Erythroblast (primary cell): Measurements from ENCODE around the gene MAP3K21.

ENCODE experiments used
- DNase-seq, 2 experiments: peaks; one replicate each; lab custom pipeline; 2025; lab: John Stamatoyannopoulos, UW
- GATA1 ChIP-seq: IDR thresholded peaks from 2 replicates; pipeline ENCODE4 v1.6.1; 2011; ENCODE audit warnings: low read depth, mild to moderate bottlenecking, control low read depth, low read length, moderate library complexity
- POLR2A ChIP-seq: IDR thresholded peaks from 2 replicates; pipeline ENCODE4 v1.6.1; 2011; ENCODE audit warnings: mild to moderate bottlenecking, low read length

MAP3K21 gene

DNA sequence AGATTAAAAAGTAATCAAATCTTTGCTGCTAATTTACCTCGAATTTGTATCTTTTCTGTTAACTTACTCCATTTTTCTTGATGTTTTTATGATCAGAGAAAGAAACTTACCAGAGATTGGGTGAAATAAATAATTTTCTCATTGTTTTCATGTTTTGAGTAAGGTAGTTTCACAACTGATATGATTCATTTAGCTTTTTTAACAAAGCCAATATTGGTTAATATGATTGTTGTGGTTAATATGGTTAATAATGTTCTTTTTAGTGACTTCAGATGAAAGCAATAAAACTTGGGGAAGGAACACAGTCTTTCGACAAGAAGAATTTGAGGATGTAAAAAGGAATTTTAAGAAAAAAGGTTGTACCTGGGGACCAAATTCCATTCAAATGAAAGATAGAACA lies 48.1 kb downstream of the MAP3K21 start:
- no peak for DNase-seq
- TF ChIP-seq GATA1 = no peak
- no peak for TF ChIP-seq POLR2A

DNA sequence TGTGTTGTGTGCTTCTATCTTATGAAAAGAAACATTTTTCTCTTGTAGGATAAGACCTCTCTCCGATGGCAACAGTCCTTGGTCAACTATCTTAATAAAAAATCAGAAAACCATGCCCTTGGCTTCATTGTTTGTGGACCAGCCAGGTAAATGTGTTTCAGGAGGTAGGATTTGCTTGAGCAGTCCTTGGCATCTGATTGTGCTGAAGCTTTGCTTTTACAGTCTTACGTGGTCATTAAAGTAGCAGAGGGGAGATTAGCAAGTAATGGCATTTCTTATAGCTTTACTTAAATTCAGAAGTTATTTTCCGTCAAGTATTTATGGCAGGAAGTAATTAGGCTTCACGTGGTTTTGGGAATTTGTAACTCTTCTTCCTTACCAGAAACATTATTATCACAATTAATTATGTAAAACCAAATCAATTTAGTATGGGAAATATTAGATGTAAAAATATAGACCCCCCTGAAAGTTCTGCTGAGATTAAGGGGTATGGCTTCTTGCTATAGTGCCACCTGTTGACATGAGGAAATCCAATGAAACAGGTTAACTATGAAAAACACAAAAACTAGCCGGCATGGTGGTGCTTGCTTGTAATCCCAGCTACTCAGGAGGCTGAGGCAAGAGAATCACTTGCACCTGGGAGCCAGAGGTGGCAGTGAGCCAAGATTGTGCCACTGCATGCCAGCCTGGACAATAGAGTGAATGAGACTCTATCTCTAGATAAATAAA lies 49.0 kb downstream of the MAP3K21 start:
- no peak for TF ChIP-seq GATA1
- TF ChIP-seq POLR2A = no peak
- no peak for DNase-seq

GRCh38 chr1:233379869-233380438 lies 52.4 kb downstream of the MAP3K21 start:
- no peak for TF ChIP-seq POLR2A
- no peak for TF ChIP-seq GATA1
- no peak for DNase-seq

- no peak for TF ChIP-seq GATA1
- no peak for TF ChIP-seq POLR2A
Observed at GRCh38 chr1:233381806-233382205, 54.3 kb downstream of the MAP3K21 start.

DNA sequence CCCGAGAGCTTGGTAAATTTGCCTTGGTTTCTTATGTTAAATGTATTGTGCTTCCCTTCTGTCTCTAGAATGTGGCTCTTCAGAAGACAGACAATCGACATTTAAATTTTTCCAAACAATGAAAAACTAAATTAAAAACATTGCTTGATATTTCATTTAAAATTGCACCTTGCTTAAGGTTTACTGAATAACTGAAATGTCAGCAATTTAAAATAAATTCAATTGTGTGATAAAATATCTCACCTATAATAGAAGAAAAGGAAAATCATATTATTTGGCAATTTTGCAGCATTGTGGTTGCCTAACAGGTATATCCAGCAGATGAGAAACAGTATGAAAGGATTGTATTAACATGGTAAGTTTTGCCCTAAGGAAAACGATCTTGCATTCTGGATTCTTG lies 56.5 kb downstream of the MAP3K21 start:
- no peak for TF ChIP-seq GATA1
- no peak for TF ChIP-seq POLR2A
- no peak for DNase-seq

More at GRCh38 chr1:233381806-233382205, 54.3 kb downstream of the MAP3K21 start:
- no peak for DNase-seq

- no peak for DNase-seq
- TF ChIP-seq POLR2A (no peak), GATA1 (no peak)
Observed at GRCh38 chr1:233386336-233386735, 58.8 kb downstream of the MAP3K21 start.

DNA sequence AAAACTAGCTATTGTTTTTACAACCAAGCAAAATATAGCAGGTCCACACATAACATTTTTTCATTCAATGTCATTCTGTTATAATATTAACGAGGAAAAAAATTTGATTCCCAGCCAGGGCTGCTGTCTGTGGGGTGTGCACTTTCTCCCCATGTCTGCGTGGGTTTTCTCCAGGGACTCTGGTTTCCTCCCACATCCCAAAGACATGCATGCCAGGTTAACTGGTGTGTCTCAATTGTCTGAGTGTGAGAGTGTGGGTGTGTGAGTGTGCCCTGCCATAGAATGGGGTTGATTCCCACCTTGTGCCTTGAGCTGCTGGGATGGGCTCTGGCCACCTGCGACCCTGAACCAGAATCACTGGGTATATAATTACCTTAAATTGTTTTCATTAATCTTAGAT lies 60.1 kb downstream of the MAP3K21 start:
- no peak for DNase-seq
- TF ChIP-seq GATA1 (no peak), POLR2A (no peak)

DNA sequence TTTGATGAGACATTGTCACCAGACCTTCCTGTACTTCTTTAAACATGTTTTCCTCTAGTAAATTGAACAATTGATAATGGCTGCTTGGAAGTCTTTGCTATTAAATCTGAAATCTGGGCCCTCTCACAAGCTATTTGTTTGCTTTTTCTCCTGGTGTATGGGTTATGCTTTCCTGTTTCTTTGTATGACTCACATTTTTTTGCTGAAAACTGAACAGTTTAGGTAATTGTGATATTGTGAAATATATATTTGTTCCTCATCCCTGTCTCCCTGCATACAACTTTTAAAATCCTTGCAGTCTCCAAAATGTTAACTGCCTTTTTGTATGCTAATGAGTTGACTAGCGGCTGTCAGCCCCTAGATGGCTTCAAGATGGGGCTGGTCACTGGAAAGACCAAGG lies 61.6 kb downstream of the MAP3K21 start:
- no peak for TF ChIP-seq POLR2A
- TF ChIP-seq GATA1 = no peak
- DNase-seq = no peak

GRCh38 chr1:233389893-233390292 lies 62.4 kb downstream of the MAP3K21 start:
- DNase-seq = no peak
- no peak for TF ChIP-seq GATA1
- TF ChIP-seq POLR2A = no peak

DNA sequence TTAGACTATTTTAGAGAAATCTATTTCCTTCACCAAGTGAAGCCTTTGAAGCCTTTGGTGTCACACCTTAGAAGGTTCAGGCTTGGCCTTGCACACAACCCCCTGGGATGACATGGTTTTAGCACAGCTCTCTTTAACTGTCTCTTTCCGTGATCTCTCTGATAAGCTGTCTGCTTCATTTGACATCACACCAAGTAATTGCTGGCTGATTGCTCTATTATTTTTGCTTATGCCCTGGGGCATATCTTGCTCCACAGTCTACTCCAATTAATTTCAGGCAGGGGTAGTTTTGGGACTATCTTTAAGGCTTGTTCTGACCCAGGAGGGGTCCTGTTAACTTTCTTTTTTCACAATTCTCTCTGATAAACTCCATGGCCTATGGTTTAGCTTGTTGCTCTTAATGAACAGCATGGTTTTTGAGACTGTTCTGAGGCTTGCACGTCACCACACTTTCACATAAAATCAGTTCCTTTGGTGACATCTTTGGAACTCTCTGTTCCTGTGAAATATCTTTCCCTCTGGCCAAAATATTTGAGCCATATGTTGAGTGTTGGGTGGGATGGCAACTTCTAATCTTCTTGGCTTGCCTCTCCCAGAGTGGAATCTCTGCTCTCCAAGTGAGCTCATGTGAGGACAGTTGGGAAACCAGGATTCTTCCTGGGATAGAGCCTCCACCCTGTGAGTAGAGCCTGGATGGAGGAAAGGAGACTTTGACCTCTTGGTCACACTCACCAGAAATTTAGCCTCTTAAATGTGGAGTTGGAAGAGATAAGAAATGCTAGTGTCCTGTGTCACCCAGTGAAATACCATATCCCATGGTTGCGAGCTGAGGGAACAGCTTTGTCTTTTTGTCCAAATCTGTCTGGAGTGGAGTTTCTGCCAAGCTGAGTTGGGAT lies 63.6 kb downstream of the MAP3K21 start:
- no peak for TF ChIP-seq GATA1
- TF ChIP-seq POLR2A = no peak
- DNase-seq = no peak

DNA sequence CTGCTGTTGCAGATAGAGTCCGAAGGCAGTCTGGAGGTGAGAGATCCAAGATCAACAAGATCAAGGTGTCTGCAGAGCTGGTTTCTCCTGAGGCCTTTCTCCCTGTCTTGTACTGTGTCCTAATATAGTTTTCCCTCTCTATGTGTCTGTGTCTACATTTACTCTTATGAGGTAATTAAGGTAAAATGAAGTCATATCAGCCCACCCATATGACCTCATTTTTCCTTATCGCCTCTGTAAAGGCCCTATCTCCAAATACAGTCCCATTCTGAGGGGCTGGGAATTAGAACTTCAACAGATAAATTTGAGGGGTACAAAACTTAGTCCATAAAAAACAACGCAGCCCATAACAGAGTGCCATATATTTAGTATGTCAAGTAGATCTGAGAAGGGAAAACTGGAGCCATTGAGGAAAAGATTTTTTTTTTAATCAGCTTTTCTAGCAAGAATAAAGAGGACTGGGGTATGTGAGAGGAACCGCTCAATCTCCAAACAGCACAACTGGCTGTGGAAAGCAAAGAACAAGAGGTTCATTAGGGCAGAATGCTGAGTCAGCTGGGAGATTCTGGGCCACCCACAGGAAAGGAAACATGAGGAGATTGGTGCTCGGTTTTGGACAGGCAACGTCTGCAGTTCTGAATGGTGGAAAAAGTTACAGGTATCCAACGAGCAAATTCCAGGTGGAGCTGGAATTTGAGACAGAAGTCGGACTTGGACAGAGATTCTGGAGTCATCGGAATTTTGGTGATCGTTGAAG lies 65.7 kb downstream of the MAP3K21 start:
- TF ChIP-seq POLR2A = no peak
- no peak for TF ChIP-seq GATA1
- DNase-seq = no peak

DNA sequence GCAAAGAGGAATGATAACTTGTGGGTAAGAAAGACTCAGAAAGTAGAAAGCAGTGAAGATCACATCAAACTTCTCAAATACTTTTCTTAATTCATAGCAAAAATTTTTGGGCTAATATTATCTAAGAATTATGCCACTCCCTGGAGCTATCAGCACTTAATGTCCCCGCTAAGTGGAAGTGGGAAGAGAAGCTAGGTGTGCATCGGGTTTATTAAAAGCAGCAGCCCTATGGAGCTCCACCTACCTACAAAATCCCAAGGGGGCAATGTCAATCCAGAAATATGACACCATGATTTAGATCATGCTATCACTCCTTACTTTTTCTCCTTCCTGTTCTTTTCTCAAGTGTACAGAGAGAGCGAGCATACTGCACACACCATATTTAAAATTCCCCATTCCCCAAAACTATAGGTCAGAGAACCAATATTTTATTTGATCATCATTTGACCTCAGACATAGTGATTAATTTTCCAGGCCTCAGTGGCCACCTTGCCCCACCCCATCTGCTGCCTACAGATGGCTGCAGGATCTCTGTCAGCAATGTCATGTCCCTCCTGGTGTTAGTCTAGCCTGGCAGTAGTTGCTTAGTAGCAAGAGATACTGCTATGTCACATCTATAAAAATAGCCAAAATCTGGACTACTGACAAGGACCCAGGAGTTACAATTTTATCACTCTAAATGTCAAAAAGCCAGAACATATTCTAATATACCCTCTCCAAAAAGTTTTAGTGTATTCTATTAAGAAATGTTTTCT lies 66.6 kb downstream of the MAP3K21 start:
- DNase-seq = no peak
- TF ChIP-seq POLR2A (no peak), GATA1 (no peak)
